Adrenal gland (tissue), 5 donors: ENCODE measurements around the gene TNRC6C.

ENCODE experiments used
- CTCF ChIP-seq, 6 experiments: fragments of 450-650 bp in 4 of 6; fragments of 200-600 bp in 2 of 6; sonication (generic) in 1 of 6; IDR thresholded peaks; 1 replicate in 5 of 6; 2 replicates in 1 of 6; pipeline versions ENCODE4 v1.5.1 to v1.8.0; 2016 to 2021; ENCODE audit warnings: antibody characterized with exemption in 6 of 6, mild to moderate bottlenecking in 2 of 6, moderate library complexity in 1 of 6
- POLR2A ChIP-seq, 2 donors: fragments of 450-650 bp; IDR thresholded peaks; one replicate each; pipeline ENCODE4 v1.6.1; 2017; ENCODE audit warnings: antibody characterized with exemption in 2 of 2, mild to moderate bottlenecking in 2 of 2, moderate library complexity in 1 of 2
- donor health status: DM: no; HTN: no; CAD: no.

DNA sequence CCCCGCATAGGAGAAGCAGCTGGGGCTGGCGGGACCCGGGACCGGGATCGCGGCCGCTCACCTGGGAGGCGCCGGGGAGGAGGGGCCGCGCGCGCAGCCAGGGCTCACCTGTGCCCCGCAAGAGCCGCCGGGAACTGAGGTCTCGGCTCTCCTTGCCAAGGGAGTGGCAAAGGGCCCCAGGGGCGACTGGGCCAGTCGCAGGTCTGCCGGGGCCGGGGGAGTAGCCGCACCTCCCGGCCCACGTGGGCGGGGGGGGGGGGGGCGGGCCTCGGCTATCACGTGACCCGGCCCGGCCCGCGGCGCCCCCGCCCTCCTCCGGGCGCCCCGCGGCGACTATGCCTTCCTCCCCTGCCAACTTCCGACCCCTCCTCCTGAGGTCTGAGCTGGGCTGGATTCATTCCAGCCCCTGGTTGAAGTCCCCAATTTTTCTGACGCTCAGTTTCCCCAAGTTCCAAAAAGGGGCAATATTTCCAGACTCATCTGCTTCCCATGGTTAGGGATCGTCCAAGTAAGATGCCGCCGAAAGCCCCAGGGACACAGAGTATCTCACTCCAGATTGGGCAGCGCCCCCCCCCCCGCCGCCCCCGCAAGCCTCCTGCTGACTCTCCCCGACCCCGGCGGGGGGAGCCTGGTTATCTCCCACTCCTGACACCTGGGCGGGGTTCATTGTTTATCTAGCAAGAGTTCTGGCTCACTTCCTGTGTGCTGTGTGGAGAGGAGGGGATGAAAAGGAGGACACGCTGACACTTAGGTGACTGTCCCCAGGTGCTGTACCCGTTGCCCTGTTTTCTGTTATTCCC, 170.2 kb downstream of the TNRC6C start, which contains the start of gene TMC6:
- TF ChIP-seq POLR2A (IDR thresholded peaks at IDR 0.05) (no peak), CTCF (IDR thresholded peaks at IDR 0.05) (no peak)
